ENCODE data around the gene GPBP1.
"Not testable (repeated sequence)": the region's sequence is repeated elsewhere in the genome, so short reads cannot be mapped to it uniquely, and the experiment has no call there.

The GPBP1 gene

GRCh38 chr5:57280853-57281252 lies 107.0 kb downstream of the GPBP1 start:
- no peak for DNase-seq (ENCODE audit: low spot score)

GRCh38 chr5:57285084-57285483 lies 111.2 kb downstream of the GPBP1 start:
- DNase-seq (ENCODE audit: low spot score) = not testable (repeated sequence)

GRCh38 chr5:57291894-57292293 lies 118.0 kb downstream of the GPBP1 start:
- DNase-seq (ENCODE audit: low spot score) = no peak

- DNase-seq (ENCODE audit: low spot score) = no peak
These were observed 118.5 kb downstream of the GPBP1 start for GRCh38 chr5:57292336-57292735.

GRCh38 chr5:57298295-57298984 lies 124.6 kb downstream of the GPBP1 start:
- DNase-seq (ENCODE audit: low spot score) = peak; percentile 73

- peak; percentile 66 for DNase-seq (ENCODE audit: low spot score)
These were observed 125.2 kb downstream of the GPBP1 start for GRCh38 chr5:57298985-57299491.

GRCh38 chr5:57299986-57300385 lies 126.1 kb downstream of the GPBP1 start:
- DNase-seq (ENCODE audit: low spot score) = no peak

DNA sequence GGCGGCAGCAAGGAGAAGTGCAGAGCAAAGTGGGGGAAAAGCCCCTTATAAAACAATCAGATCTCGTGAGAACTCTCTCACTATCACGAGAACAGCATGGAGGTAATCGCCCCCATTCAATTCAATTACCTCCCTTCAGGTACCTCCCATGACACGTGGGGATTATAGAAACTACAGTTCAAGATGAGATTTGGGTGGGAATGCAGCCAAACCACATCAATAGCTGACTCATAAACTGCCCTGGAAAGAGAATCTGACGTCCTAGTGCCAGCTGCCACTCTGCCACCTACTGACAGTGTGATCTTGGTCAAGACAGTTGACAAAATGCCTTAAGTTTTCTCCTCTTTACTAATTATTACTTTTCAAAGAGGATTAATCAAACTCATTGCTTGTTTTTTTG lies 128.3 kb downstream of the GPBP1 start:
- no peak for DNase-seq (ENCODE audit: low spot score)

DNA sequence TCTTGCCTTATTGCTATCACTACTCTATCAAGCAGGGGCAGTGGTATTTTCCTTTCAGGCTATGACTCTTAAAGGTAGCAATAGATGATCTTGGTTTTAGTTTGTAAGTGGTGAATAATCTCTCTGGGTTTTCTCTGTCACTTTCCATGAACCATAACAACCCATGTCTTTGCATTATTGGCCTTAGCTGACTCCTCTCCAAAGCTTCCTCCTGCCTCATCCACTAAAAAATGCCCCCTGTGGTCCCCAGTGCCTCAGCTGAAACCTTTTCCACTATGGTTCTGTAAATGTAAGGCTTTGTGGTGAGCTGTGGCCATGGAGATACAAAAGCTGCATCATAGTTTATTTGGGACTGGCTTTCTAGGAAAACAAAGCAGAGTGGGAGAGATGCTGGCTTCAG lies 128.8 kb downstream of the GPBP1 start:
- no peak for DNase-seq (ENCODE audit: low spot score)

DNA sequence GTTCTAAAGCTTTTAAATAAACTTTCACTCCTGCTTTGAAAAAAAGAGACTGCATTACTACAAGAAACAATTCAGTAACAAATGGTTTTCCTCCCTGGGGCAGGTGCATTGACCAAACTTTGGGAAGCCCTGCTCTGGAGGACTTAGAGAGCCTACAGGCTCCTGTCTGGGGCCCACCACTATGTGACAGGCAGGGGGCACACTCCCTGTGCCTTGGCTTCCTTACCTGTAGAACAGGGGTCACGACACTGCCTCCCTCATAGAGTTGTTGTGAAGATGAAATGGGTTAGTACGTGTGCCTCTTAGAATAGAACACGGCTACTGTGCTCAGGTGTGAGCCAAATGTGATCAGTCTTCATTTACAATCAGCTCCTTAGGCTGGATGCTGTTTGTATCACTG lies 130.1 kb downstream of the GPBP1 start:
- DNase-seq (ENCODE audit: low spot score) = no peak

- no peak for DNase-seq (ENCODE audit: low spot score)
These were observed 131.1 kb downstream of the GPBP1 start for GRCh38 chr5:57304931-57305330.

- no peak for DNase-seq (ENCODE audit: low spot score)
These were observed 132.5 kb downstream of the GPBP1 start for GRCh38 chr5:57306359-57306758.

GRCh38 chr5:57307516-57307915 lies 133.7 kb downstream of the GPBP1 start:
- no peak for DNase-seq (ENCODE audit: low spot score)

- not testable (repeated sequence) for DNase-seq (ENCODE audit: low spot score)
These were observed 135.2 kb downstream of the GPBP1 start for GRCh38 chr5:57309022-57309421.

DNA sequence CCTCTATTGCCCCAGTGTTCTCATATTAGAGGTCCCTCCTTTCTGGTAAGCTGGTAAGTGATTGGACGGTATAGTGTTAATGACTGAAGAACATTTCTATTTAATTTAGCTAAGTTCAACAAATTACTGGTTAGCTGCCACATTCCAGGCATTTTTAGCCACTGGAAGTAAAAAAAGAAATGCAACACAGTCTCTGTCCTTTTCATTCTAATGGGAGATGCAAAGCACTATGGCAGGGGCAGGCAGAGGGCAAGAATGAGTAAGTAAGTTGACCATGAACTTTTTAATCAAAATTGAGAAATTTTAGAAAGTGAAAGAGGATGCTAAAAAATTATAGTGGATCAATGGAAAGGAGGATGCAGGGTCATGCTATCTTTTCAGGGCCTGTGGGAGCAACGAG lies 137.4 kb downstream of the GPBP1 start:
- DNase-seq (ENCODE audit: low spot score) = no peak

- DNase-seq (ENCODE audit: low spot score) = no peak
These were observed 138.3 kb downstream of the GPBP1 start for GRCh38 chr5:57311921-57312735.

DNA sequence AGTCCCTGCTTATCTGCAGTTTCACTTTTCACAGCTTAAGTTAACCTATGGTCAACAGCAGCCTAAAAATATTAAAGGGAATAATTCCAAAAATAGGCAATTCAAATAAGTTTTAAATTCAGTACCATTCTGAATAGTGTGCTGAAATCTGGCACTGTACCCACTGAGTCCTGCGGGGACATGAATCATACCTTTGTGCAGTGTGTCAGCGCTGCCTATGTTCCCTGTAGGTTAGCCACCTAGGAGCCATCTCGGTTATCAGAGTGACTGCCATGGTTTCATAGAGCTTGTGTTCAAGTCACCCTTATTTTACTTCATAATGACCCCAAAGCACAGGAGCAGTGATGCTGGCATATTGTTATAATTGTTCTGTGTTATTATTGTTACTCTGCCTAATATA lies 139.9 kb downstream of the GPBP1 start:
- no peak for DNase-seq (ENCODE audit: low spot score)

Small RNA genes within 50 kb of the gene (small RNA-seq; reads per million reads assigned to genes)
- 0 reads per million in 2 experiments for gene RF00019

All from SK-N-DZ (cell line).